ENCODE measurements around the gene FAM25G.
"Not testable (repeated sequence)": the region's sequence is repeated elsewhere in the genome, so short reads cannot be mapped to it uniquely, and the experiment has no call there.

DNA sequence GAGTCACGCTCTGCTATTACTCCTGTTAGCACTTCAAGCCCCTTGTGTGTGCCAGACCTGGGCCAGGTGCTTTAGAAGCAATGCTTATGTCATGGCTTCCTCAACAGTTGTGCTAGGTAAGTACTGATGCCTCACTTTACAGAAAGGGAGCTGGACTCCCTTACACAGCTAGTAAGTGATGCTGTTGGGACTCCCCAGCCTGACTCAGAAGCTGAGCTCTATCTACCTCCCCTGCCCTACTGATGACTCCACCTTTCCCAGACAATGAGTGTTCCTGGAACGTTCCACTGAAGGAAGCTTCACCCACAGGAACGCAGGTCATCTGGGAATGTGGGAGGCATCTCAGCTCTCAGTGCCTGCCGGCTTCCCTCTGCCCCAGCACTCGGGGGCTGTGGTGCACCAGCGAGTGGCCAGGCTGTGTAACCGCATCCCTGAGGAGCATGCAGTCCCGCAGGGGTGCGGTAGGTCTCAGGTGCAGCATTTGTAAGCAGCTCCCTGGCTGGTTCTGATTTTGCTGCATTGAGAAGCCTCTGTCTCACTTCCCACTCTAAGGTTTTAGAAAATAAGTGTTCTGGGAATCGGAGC, 10.2 kb downstream of the FAM25G start:
- TF ChIP-seq, protein P1, sequence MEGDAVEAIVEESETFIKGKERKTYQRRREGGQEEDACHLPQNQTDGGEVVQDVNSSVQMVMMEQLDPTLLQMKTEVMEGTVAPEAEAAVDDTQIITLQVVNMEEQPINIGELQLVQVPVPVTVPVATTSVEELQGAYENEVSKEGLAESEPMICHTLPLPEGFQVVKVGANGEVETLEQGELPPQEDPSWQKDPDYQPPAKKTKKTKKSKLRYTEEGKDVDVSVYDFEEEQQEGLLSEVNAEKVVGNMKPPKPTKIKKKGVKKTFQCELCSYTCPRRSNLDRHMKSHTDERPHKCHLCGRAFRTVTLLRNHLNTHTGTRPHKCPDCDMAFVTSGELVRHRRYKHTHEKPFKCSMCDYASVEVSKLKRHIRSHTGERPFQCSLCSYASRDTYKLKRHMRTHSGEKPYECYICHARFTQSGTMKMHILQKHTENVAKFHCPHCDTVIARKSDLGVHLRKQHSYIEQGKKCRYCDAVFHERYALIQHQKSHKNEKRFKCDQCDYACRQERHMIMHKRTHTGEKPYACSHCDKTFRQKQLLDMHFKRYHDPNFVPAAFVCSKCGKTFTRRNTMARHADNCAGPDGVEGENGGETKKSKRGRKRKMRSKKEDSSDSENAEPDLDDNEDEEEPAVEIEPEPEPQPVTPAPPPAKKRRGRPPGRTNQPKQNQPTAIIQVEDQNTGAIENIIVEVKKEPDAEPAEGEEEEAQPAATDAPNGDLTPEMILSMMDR (IDR thresholded peaks at IDR 0.05; ENCODE audit: borderline replicate concordance, extremely low read depth, low read length, poor library complexity, severe bottlenecking), result not testable (repeated sequence)
- TF ChIP-seq EZH2 (IDR thresholded peaks at IDR 0.05; ENCODE audit: borderline replicate concordance, low read depth, low read length, severe bottlenecking), result not testable (repeated sequence)
